ENCODE measurements around the gene YIPF2. TPM values are rescaled to one million over a fixed set of nuclear protein-coding genes. Genes with fewer than 3 reads are reported as not detected.

Gene YIPF2
- total RNA-seq (64.7 TPM), polyA plus RNA-seq (ENCODE audit: insufficient read depth, low read depth, low replicate concordance) (70.3 TPM)
- long read RNA-seq, donor 1, transcript YIPF2-204 (10 exons, 1,550 nt), result major isoform, 6 of 9 reads
- long read RNA-seq, donor 1, partial matches to known transcripts, result 0 of 9 reads
- long read RNA-seq, donor 1, other reads (novel, unspliced or antisense), result 0 of 9 reads
- long read RNA-seq, donor 2, transcript YIPF2-201 (10 exons, 2,087 nt), result major isoform, 5 of 60 reads
- long read RNA-seq, donor 2, partial matches to known transcripts, result 51 of 60 reads
- long read RNA-seq, donor 2, other reads (novel, unspliced or antisense), result 0 of 60 reads
- long read RNA-seq, donor 3, partial matches to known transcripts, result 0 of 7 reads
- long read RNA-seq, donor 3, other reads (novel, unspliced or antisense), result 0 of 7 reads
- long read RNA-seq, donor 4, transcript YIPF2-204 (10 exons, 1,550 nt), result major isoform, 5 of 17 reads
- long read RNA-seq, donor 4, partial matches to known transcripts, result 10 of 17 reads
- long read RNA-seq, donor 4, other reads (novel, unspliced or antisense), result 0 of 17 reads
- long read RNA-seq, donor 5, result 0 reads
- long read RNA-seq, donor 6, partial matches to known transcripts, result 5 of 9 reads
- long read RNA-seq, donor 6, other reads (novel, unspliced or antisense), result 0 of 9 reads
- long read RNA-seq, donor 7, transcript YIPF2-204 (10 exons, 1,550 nt), result major isoform, 26 of 82 reads
- long read RNA-seq, donor 7, partial matches to known transcripts, result 7 of 82 reads
- long read RNA-seq, donor 7, other reads (novel, unspliced or antisense), result 46 of 82 reads
- long read RNA-seq, donor 8, partial matches to known transcripts, result 0 of 3 reads
- long read RNA-seq, donor 8, other reads (novel, unspliced or antisense), result 0 of 3 reads
- long read RNA-seq, donor 9, partial matches to known transcripts, result 0 of 3 reads
- long read RNA-seq, donor 9, other reads (novel, unspliced or antisense), result 0 of 3 reads
- long read RNA-seq, donor 10, partial matches to known transcripts, result 6 of 13 reads
- long read RNA-seq, donor 10, other reads (novel, unspliced or antisense), result 0 of 13 reads

- peak within 1 kb of the TSS; percentile 49 to 89 (median 82) for H3K9ac ChIP-seq (ENCODE audit: low read length in 3 of 3)
- DNase-seq, result peak; percentile 98 to 100 (median 99)
- FAIRE-seq, result peak; percentile 51
- intact Hi-C loops (cut with DNase I), result no loop called here
- no peaks in the 10 kb centered on the region for H3K27me3 ChIP-seq (ENCODE audit: control insufficient read depth, insufficient read depth, low read length)
- H3K4me1 ChIP-seq (ENCODE audit: control insufficient read depth in 2 of 3, insufficient read depth in 2 of 3, low read depth in 1 of 3, low read length in 3 of 3), result peaks cover 0 to 15% (median 5%) of the 10 kb centered on the region in 3 donors
- TF ChIP-seq CTCF (IDR thresholded peaks at IDR 0.05; ENCODE audit: borderline replicate concordance, extremely low read depth, insufficient read depth), result peak; percentile 13
- peak within 1 kb of the TSS; percentile 65 to 67 for H3K27ac ChIP-seq (ENCODE audit: low read depth in 2 of 2, low read length in 2 of 2)
- H3K4me3 ChIP-seq (ENCODE audit: low read length in 3 of 3), result peak within 1 kb of the TSS; percentile 65 to 82 (median 66)
- H3K36me3 ChIP-seq (ENCODE audit: control insufficient read depth in 2 of 3, insufficient read depth in 3 of 3, low read length in 3 of 3), result peaks cover 0 to 19% (median 6%) of the 10 kb centered on the region in 3 donors
- H3K9me3 ChIP-seq (ENCODE audit: control insufficient read depth in 2 of 3, insufficient read depth in 1 of 3, low read length in 3 of 3), result no peaks in the 10 kb centered on the region
Measured at GRCh38 chr19:10928563-10929401, at the start of gene YIPF2, which contains the start of gene TIMM29. Gene YIPF2 (minus strand): TSS chr19:10928639. CDS start chr19:10928410, 229 bp downstream. Gene TIMM29 (plus strand): TSS chr19:10928811. CDS start chr19:10928823, 12 bp downstream.

DNA sequence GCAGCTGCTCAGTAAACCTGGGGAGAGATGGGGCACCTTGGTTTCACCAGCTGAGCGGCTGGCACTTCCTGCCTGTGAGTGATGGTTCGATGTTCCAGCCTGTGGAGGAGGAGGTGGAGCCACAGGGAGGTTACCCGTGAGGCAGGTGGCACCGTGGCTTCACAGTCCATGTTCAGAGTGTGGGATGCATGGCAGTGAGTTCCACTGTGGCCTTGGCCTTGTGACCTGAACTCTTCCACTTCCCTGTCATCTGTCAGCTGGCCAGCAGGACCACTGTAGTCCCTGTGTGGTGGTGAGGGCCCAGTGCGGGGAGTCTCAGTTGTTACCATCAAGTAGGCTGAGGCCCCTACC lies 49.3 kb upstream of the YIPF2 start:
- DNase-seq (no peak), FAIRE-seq (no peak)
- Histone ChIP-seq H3K36me3 (ENCODE audit: control insufficient read depth in 2 of 3, insufficient read depth in 3 of 3, low read length in 3 of 3) (no peaks in the 10 kb centered on the region), H3K4me1 (ENCODE audit: control insufficient read depth in 2 of 3, insufficient read depth in 2 of 3, low read depth in 1 of 3, low read length in 3 of 3) (peaks cover 0 to 44% (median 41%) of the 10 kb centered on the region in 3 donors), H3K9ac (ENCODE audit: low read length in 3 of 3) (no peak overlapping the region), H3K27me3 (ENCODE audit: control insufficient read depth, insufficient read depth, low read length) (no peaks in the 10 kb centered on the region), H3K4me3 (ENCODE audit: low read length in 3 of 3) (no peak overlapping the region), H3K27ac (ENCODE audit: low read depth in 2 of 2, low read length in 2 of 2) (no peak overlapping the region), H3K9me3 (ENCODE audit: control insufficient read depth in 2 of 3, insufficient read depth in 1 of 3, low read length in 3 of 3) (no peaks in the 10 kb centered on the region)
- intact Hi-C loops (cut with DNase I), result no loop called here
- no peak for TF ChIP-seq CTCF (IDR thresholded peaks at IDR 0.05; ENCODE audit: borderline replicate concordance, extremely low read depth, insufficient read depth)

- Histone ChIP-seq H3K27ac (ENCODE audit: low read depth in 2 of 2, low read length in 2 of 2) (peak overlapping the region; percentile 76 to 85), H3K27me3 (ENCODE audit: control insufficient read depth, insufficient read depth, low read length) (no peaks in the 10 kb centered on the region), H3K9me3 (ENCODE audit: control insufficient read depth in 2 of 3, insufficient read depth in 1 of 3, low read length in 3 of 3) (no peaks in the 10 kb centered on the region), H3K4me1 (ENCODE audit: control insufficient read depth in 2 of 3, insufficient read depth in 2 of 3, low read depth in 1 of 3, low read length in 3 of 3) (peaks cover 0 to 44% (median 39%) of the 10 kb centered on the region in 3 donors), H3K4me3 (ENCODE audit: low read length in 3 of 3) (peak overlapping the region in 2 of 3 donors; percentile 14 to 45), H3K9ac (ENCODE audit: low read length in 3 of 3) (peak overlapping the region in 2 of 3 donors; percentile 43 to 76), H3K36me3 (ENCODE audit: control insufficient read depth in 2 of 3, insufficient read depth in 3 of 3, low read length in 3 of 3) (no peaks in the 10 kb centered on the region)
- intact Hi-C loops (cut with DNase I), result no loop called here
- no peak for TF ChIP-seq CTCF (IDR thresholded peaks at IDR 0.05; ENCODE audit: borderline replicate concordance, extremely low read depth, insufficient read depth)
- DNase-seq (no peak), FAIRE-seq (no peak)
Measured at GRCh38 chr19:10976131-10976892, 47.9 kb upstream of the YIPF2 start.

Data from kidney (tissue), 22 donors.